Prostate gland (tissue), 2 donors: ENCODE results near the gene CA12. TPM values are rescaled to one million over a fixed set of nuclear protein-coding genes. Genes with fewer than 3 reads are reported as not detected.

Experiments
- DNase-seq: peaks from one replicate; pipeline ENCODE4 v3.0.0-alpha.2; 2019; ENCODE audit warnings: low spot score
- H3K27ac ChIP-seq, 2 donors: fragments of 200-600 bp; sonication (generic); 2 replicates each; pipeline ENCODE4 v1.5.1; 2017 to 2019
- H3K27me3 ChIP-seq: fragments of 200-600 bp; sonication (generic); replicated peaks from 2 replicates; pipeline ENCODE4 v1.5.1; 2019; ENCODE audit not compliant: insufficient read depth
- H3K36me3 ChIP-seq, 2 donors: fragments of 200-600 bp; sonication (generic); 1 replicate in 1 of 2; 2 replicates in 1 of 2; pipeline versions ENCODE4 v1.5.1 to v1.8.1; 2017 to 2019
- H3K4me1 ChIP-seq: fragments of 200-600 bp; sonication (generic); replicated peaks from 2 replicates; pipeline ENCODE4 v1.5.1; 2019
- H3K4me3 ChIP-seq, 2 donors: fragments of 200-600 bp; sonication (generic); 2 replicates each; pipeline ENCODE4 v1.5.1; 2017 to 2019
- H3K9me3 ChIP-seq: fragments of 200-600 bp; sonication (generic); 2 replicates; pipeline ENCODE4 v1.5.1; 2017
- CTCF ChIP-seq, 4 experiments: fragments of 200-600 bp in 2 of 4; fragments of 450-650 bp in 2 of 4; sonication (generic) in 2 of 4; IDR thresholded peaks; 1 replicate in 3 of 4; 2 replicates in 1 of 4; pipeline ENCODE4 v1.5.1; 2016 to 2019; ENCODE audit warnings: antibody characterized with exemption in 4 of 4, mild to moderate bottlenecking in 2 of 4, moderate library complexity in 2 of 4
- POLR2A ChIP-seq: fragments of 450-650 bp; IDR thresholded peaks from one replicate; pipeline ENCODE4 v1.6.1; 2016; ENCODE audit warnings: antibody characterized with exemption, mild to moderate bottlenecking
- POLR2AphosphoS5 ChIP-seq: sonication (generic); formaldehyde crosslinking; IDR thresholded peaks from one replicate; pipeline ENCODE4 v1.6.1; 2017; ENCODE audit warnings: antibody characterized with exemption
- WGBS: methylation state at CpG from one replicate; pipeline ENCODE4 v1.1.5; 2018; 5-methylcytosine and 5-hydroxymethylcytosine counted together
- intact Hi-C: fragments of 100-400 bp; cut with DNase I; formaldehyde crosslinking; loops from one replicate; pipeline ENCODE4 v1.14.2; 2022
- total RNA-seq, 2 donors: library from RNA; depleted of rRNA; stranded (reverse); fragments of >200 nt; gene quantifications; one replicate each; pipeline ENCODE4 v1.1.0, GENCODE V29; 2016

The CA12 gene
- total RNA-seq, 2 donors from 2014 or later = 3.0 to 9.5 TPM

- H3K27ac ChIP-seq = no peak overlapping the region
- H3K9me3 ChIP-seq = no peaks in the 10 kb centered on the region
- no peak overlapping the region for H3K4me3 ChIP-seq
- 87% methylated on average over 15 of the region's 15 CpGs for WGBS
- no peak for DNase-seq
- H3K36me3 ChIP-seq = no peaks in the 10 kb centered on the region
- H3K4me1 ChIP-seq = no peaks in the 10 kb centered on the region
- no peaks in the 10 kb centered on the region for H3K27me3 ChIP-seq
- intact Hi-C loops = no loop called here
- no peak for TF ChIP-seq POLR2AphosphoS5
- TF ChIP-seq CTCF (IDR thresholded peaks at IDR 0.05) = no peak
- TF ChIP-seq POLR2A = no peak
These were observed 23.2 kb downstream of the CA12 start for GRCh38 chr15:63358241-63359029.

GRCh38 chr15:63357731-63358130 lies 23.9 kb downstream of the CA12 start:
- H3K27me3 ChIP-seq = no peaks in the 10 kb centered on the region
- H3K4me3 ChIP-seq = no peak overlapping the region
- TF ChIP-seq POLR2AphosphoS5 (no peak), CTCF (IDR thresholded peaks at IDR 0.05) (no peak), POLR2A (no peak)
- 83% methylated on average over 3 of the region's 3 CpGs for WGBS
- DNase-seq = no peak
- intact Hi-C loops = no loop called here
- H3K4me1 ChIP-seq = no peaks in the 10 kb centered on the region
- H3K27ac ChIP-seq = no peak overlapping the region
- no peaks in the 10 kb centered on the region for H3K36me3 ChIP-seq
- H3K9me3 ChIP-seq = no peaks in the 10 kb centered on the region

- intact Hi-C loops = no loop called here
These were observed 24.6 kb downstream of the CA12 start for GRCh38 chr15:63357061-63357460.

GRCh38 chr15:63354821-63355650 lies 26.6 kb downstream of the CA12 start:
- DNase-seq = no peak
- Histone ChIP-seq H3K4me3 (no peak overlapping the region), H3K27me3 (no peaks in the 10 kb centered on the region), H3K9me3 (no peaks in the 10 kb centered on the region), H3K27ac (no peak overlapping the region), H3K36me3 (no peaks in the 10 kb centered on the region), H3K4me1 (no peaks in the 10 kb centered on the region)
- intact Hi-C loops = no loop called here
- TF ChIP-seq CTCF (IDR thresholded peaks at IDR 0.05) (no peak), POLR2A (no peak), POLR2AphosphoS5 (no peak)
- WGBS = 80% methylated on average over 22 of the region's 22 CpGs

More at GRCh38 chr15:63357061-63357460, 24.6 kb downstream of the CA12 start:
- DNase-seq = no peak
- WGBS = 78% methylated on average over 4 of the region's 4 CpGs
- Histone ChIP-seq H3K4me1 (no peaks in the 10 kb centered on the region), H3K27me3 (no peaks in the 10 kb centered on the region), H3K4me3 (no peak overlapping the region), H3K27ac (no peak overlapping the region), H3K9me3 (no peaks in the 10 kb centered on the region), H3K36me3 (no peaks in the 10 kb centered on the region)
- no peak for TF ChIP-seq POLR2A
- no peak for TF ChIP-seq CTCF (IDR thresholded peaks at IDR 0.05)
- TF ChIP-seq POLR2AphosphoS5 = no peak
